BE2C (cell line): ENCODE measurements around the gene PPP6R2.

ENCODE experiments used
- DNase-seq: peaks from one replicate; pipeline ENCODE4 v3.0.0-alpha.2; 2020
- H3K27me3 ChIP-seq: fragments of 250-450 bp; sonication (Bioruptor Pico); 2 replicates; pipeline ENCODE4 v1.5.1; 2020; ENCODE audit warnings: mild to moderate bottlenecking
- H3K36me3 ChIP-seq: fragments of 250-450 bp; sonication (Bioruptor Pico); 2 replicates; pipeline ENCODE4 v1.5.1; 2020; ENCODE audit warnings: mild to moderate bottlenecking
- H3K4me1 ChIP-seq: fragments of 250-450 bp; sonication (Bioruptor Pico); 2 replicates; pipeline ENCODE4 v1.5.1; 2020
- H3K4me3 ChIP-seq: 2 replicates; pipeline ENCODE4 v1.5.1; 2011; ENCODE audit warnings: low read depth, low read length
- H3K9me3 ChIP-seq: fragments of 250-450 bp; sonication (Bioruptor Pico); 2 replicates; pipeline ENCODE4 v1.5.1; 2020
- TF ChIP-seq, protein P1 (sequence below): IDR thresholded peaks from 2 replicates; pipeline ENCODE4 v1.5.1; 2012; ENCODE audit warnings: mild to moderate bottlenecking, low read depth, low read length

Gene PPP6R2

GRCh38 chr22:50465066-50465930 lies 122.2 kb downstream of the PPP6R2 start:
- peaks cover 63% of the 10 kb centered on the region for H3K36me3 ChIP-seq

DNA sequence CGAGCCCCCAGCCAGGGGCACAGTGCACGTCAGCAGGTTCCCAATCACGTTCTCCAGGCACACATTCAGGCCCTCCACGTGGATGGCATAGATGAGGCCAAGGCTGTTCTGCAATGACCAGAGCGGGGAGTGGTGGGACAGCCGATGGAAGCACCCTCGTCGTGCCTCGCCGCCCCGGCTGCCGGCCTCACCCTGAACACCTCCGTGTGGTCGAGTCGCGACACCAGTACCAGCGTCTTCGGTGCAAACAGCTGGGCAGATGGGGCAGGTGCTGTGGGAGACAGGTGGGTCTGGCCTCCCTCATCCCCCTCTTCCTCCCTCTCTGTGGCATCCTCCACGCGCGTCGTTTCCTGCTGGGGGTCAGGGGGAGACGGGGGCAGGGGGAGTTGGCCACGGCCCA lies 124.2 kb downstream of the PPP6R2 start:
- no peak for DNase-seq
- TF ChIP-seq, protein P1, sequence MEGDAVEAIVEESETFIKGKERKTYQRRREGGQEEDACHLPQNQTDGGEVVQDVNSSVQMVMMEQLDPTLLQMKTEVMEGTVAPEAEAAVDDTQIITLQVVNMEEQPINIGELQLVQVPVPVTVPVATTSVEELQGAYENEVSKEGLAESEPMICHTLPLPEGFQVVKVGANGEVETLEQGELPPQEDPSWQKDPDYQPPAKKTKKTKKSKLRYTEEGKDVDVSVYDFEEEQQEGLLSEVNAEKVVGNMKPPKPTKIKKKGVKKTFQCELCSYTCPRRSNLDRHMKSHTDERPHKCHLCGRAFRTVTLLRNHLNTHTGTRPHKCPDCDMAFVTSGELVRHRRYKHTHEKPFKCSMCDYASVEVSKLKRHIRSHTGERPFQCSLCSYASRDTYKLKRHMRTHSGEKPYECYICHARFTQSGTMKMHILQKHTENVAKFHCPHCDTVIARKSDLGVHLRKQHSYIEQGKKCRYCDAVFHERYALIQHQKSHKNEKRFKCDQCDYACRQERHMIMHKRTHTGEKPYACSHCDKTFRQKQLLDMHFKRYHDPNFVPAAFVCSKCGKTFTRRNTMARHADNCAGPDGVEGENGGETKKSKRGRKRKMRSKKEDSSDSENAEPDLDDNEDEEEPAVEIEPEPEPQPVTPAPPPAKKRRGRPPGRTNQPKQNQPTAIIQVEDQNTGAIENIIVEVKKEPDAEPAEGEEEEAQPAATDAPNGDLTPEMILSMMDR: no peak
- Histone ChIP-seq H3K36me3 (peaks cover 48% of the 10 kb centered on the region), H3K9me3 (no peaks in the 10 kb centered on the region), H3K4me1 (no peaks in the 10 kb centered on the region), H3K4me3 (no peak overlapping the region), H3K27me3 (no peaks in the 10 kb centered on the region)

More at GRCh38 chr22:50465066-50465930, 122.2 kb downstream of the PPP6R2 start:
- no peak overlapping the region for H3K4me3 ChIP-seq
- no peaks in the 10 kb centered on the region for H3K27me3 ChIP-seq
- no peak for DNase-seq
- H3K9me3 ChIP-seq: no peaks in the 10 kb centered on the region
- no peaks in the 10 kb centered on the region for H3K4me1 ChIP-seq
- TF ChIP-seq, protein P1: no peak

DNA sequence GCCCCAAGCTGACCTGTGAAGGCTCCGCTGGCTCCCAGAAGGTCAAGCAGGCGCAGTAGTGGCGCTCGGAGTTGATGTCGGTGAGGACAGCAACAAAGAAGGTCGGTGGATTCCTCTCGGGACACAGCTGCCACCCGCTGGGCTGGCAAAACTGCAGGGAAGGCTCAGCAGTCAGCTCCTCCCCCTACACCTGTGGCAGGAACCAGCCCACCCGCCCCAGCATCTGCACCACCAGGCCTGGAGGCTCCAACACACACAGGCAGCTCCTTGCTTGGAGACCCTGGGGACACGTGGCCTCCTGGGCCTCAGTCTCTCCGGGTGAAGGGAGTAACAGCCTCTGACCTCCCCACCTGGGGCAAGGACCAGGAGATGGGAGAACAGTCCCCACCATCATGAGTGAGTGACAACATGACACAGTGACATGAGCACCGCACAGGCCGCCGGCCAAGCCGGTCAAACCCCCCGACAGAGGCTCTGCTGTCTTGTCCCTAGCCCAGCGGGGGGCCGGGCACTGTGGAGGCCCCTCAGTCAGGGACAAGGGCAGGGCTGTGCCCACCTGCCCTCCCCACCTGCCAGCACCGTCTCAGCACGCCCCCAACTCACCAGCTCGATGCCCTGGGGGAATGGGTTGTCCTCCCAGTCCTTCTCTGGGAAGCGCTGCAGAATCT lies 124.8 kb downstream of the PPP6R2 start:
- Histone ChIP-seq H3K27me3 (no peaks in the 10 kb centered on the region), H3K36me3 (peaks cover 46% of the 10 kb centered on the region), H3K9me3 (no peaks in the 10 kb centered on the region), H3K4me1 (no peaks in the 10 kb centered on the region), H3K4me3 (no peak overlapping the region)
- no peak for DNase-seq
- TF ChIP-seq, protein P1: no peak

- Histone ChIP-seq H3K4me1 (no peaks in the 10 kb centered on the region; the same call in 1 of the 2 replicates), H3K27me3 (no peaks in the 10 kb centered on the region), H3K36me3 (peaks cover 40% of the 10 kb centered on the region), H3K4me3 (no peak overlapping the region), H3K9me3 (no peaks in the 10 kb centered on the region)
- DNase-seq: no peak
- TF ChIP-seq, protein P1: no peak
Measured at GRCh38 chr22:50468626-50469025, 125.5 kb downstream of the PPP6R2 start.

DNA sequence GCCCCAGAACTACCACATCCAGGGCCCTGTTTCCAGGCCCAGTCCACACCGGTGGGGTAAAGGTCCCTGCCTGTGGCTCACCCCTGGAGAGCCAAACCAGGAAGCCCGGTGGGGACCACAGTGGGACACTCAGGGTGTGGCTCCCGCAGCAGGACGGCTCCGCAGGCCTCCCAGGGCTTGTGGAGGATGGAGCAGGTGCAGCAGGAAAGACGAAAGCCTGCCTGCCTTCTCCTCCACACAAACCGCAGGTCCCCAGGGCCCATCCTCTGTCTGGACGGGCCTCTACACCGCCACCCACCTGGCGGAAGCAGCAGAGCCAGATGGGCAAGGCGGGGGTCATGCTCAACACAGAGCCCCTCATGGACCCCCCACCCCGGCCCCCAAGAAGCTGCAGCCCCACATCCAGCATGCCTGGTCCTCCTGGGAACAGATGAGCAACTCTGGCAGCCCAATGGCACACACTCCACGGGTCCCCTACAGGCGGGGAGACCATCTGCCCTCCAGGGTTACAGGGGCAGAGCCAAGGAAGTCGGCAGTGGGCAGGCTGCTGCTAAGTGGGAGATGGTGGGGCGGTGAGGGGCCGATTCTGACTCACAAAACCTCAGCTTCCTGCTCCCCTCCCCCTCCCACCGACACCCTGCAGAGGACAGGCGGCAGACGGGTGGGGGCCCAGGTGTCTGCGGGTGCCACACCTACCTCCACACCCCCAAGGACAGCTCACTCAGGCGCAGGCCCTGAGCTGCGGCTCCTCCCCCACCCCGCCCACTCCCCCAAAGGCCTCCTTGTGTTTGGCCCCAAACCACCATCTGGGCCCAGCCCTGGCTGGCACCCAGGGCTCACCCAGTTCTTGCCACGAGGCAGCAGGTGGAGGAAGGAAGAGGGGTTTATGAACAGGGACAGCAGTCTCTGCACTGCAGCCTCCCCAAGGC lies 126.5 kb downstream of the PPP6R2 start:
- no peaks in the 10 kb centered on the region; the same call in 1 of the 2 replicates for H3K4me1 ChIP-seq
- no peaks in the 10 kb centered on the region for H3K9me3 ChIP-seq
- H3K36me3 ChIP-seq: peaks cover 33% of the 10 kb centered on the region
- TF ChIP-seq, protein P1: no peak
- H3K27me3 ChIP-seq: no peaks in the 10 kb centered on the region
- no peak overlapping the region for H3K4me3 ChIP-seq
- no peak for DNase-seq
